Muscle layer of duodenum (tissue), 2 donors: ENCODE data around the gene GIT1.

Experiments used
- H3K27ac ChIP-seq: one replicate; pipeline ENCODE4 v1.7.0; 2013; ENCODE audit warnings: mild to moderate bottlenecking, low read length
- H3K27me3 ChIP-seq: one replicate; pipeline ENCODE4 v1.7.0; 2013; ENCODE audit warnings: low read depth, mild to moderate bottlenecking, control low read depth, low read length
- H3K36me3 ChIP-seq, 2 donors: one replicate each; pipeline ENCODE4 v1.7.0; 2013; ENCODE audit warnings: low read length in 2 of 2, control low read depth in 1 of 2, mild to moderate bottlenecking in 1 of 2; ENCODE audit not compliant: insufficient read depth in 2 of 2, control insufficient read depth in 1 of 2
- H3K4me1 ChIP-seq, 2 donors: one replicate each; pipeline ENCODE4 v1.7.0; 2013; ENCODE audit warnings: low read length in 2 of 2, mild to moderate bottlenecking in 2 of 2, control low read depth in 1 of 2, moderate library complexity in 1 of 2; ENCODE audit not compliant: insufficient read depth in 2 of 2, control insufficient read depth in 1 of 2
- H3K4me3 ChIP-seq, 2 donors: one replicate each; pipeline ENCODE4 v1.7.0; 2013; ENCODE audit warnings: low read length in 2 of 2, low read depth in 1 of 2, mild to moderate bottlenecking in 1 of 2
- H3K9me3 ChIP-seq, 2 donors: one replicate each; pipeline ENCODE4 v1.7.0; 2013; ENCODE audit warnings: low read length in 2 of 2, control low read depth in 1 of 2, mild to moderate bottlenecking in 1 of 2; ENCODE audit not compliant: control insufficient read depth in 1 of 2
- donor health status: healthy.

The GIT1 gene

DNA sequence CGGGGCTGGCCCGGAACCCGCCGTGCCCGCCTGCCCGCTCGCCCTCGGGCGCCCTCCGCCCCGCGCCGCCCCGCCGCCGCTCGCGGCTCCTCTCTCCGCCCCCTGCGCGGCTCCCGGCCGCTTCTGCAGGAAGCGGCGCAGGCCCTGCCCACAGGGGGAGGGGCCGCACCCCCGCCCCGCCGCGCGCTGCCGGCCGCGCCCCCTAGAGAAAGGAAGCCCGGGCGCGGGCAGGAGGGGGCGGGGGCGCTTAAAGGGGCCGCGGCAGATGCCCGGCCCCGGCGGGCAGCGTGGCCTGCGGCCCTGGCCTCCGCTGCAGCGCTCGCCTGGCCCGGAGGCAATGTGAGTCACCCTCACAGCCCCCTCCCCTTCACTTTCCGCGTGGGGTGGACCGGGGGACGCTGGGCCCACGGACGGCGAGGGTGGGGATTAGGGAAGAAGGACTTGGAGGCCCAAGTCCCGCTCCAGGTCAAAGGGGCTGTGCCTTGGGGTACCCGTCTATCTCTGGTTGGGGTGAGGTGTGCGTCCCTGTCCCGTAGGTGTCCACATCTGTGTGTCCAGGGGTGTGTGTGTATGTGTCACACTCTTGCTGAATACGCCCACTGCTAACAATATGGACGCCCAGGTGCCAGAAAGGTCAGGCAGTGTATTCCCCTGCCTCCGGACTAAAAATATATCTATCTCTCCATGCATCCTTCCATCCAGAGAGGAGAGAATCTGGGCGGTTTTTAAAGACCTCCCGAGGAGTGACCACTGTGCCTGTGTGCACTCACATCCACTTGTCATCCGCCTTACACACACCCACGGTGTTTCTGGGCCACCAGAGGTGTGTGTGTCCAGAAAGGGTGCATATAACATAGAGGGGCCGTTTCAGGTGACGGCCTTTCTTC lies at the start of gene GIT1:
GIT1 (minus strand) TSS at position 125 of the 887 bp plus-strand sequence. CDS start 270 bp downstream, outside the sequence.
- Histone ChIP-seq H3K36me3 (no peaks in the 10 kb centered on the region), H3K27me3 (no peaks in the 10 kb centered on the region), H3K4me3 (peak within 1 kb of the TSS; percentile 79 to 89), H3K4me1 (peaks cover 37 to 62% of the 10 kb centered on the region in 2 donors), H3K27ac (peak within 1 kb of the TSS; percentile 56), H3K9me3 (no peaks in the 10 kb centered on the region)

GRCh38 chr17:29633886-29634285 lies 44.4 kb upstream of the GIT1 start:
- peaks cover 0 to 3% of the 10 kb centered on the region in 2 donors for H3K4me1 ChIP-seq
- H3K36me3 ChIP-seq, result peaks cover 30 to 36% of the 10 kb centered on the region in 2 donors
- H3K27me3 ChIP-seq, result no peaks in the 10 kb centered on the region
- H3K9me3 ChIP-seq, result no peaks in the 10 kb centered on the region
- H3K4me3 ChIP-seq, result no peak overlapping the region
- H3K27ac ChIP-seq, result no peak overlapping the region

DNA sequence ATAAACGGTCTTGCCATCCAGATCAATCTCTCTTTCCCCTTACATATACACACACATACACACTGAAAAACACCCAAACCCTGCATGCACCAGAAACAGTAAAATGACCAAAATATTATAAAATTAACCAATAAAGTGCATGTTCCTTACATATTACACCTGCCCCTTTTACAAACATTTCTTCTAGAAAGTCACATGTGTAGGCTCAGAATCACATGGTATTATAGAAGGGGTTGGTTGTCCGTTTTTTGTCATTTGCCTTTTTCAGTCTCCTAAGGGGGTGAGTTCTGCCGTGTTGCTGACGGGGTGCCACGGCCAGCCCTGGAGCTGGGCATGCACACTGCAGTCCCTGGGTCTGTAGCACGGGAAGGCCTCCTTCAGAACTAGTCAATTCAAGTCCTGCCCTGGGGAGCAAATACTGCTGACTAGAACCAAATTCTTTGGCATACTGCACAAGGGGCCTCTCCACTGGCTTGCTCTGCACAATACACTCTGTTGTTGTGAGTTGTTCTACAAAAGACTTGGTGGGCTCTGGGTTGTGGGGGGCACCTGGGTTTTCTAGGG lies 41.3 kb upstream of the GIT1 start:
- H3K4me3 ChIP-seq, result no peak overlapping the region
- H3K27me3 ChIP-seq, result no peaks in the 10 kb centered on the region

DNA sequence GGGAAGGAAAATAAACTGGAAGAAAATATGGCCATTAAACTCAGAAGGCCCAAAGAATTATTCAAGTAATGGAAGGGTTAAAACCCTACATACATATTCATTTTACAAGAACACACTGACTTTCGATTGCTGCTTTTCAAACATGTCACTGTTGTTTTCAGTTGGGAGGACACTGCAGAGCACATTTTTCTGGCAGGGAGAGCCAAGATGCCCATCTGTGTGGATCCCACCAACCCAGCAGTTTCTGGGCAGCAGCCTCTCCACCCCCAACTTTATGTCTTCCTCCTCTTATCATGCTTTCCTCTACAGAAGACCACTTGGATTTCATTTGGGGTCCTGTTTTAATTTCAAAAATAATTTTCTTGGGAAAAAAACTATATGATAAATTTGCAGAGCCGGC lies 40.4 kb upstream of the GIT1 start:
- Histone ChIP-seq H3K27me3 (no peaks in the 10 kb centered on the region), H3K36me3 (peaks cover 21 to 26% of the 10 kb centered on the region in 2 donors), H3K9me3 (no peaks in the 10 kb centered on the region), H3K4me1 (peaks cover 0 to 5% of the 10 kb centered on the region in 2 donors), H3K4me3 (no peak overlapping the region), H3K27ac (no peak overlapping the region)

More for the DNA sequence above, 41.3 kb upstream of the GIT1 start:
- Histone ChIP-seq H3K4me1 (peaks cover 0 to 5% of the 10 kb centered on the region in 2 donors), H3K9me3 (no peaks in the 10 kb centered on the region), H3K27ac (no peak overlapping the region), H3K36me3 (peaks cover 22 to 26% of the 10 kb centered on the region in 2 donors)

DNA sequence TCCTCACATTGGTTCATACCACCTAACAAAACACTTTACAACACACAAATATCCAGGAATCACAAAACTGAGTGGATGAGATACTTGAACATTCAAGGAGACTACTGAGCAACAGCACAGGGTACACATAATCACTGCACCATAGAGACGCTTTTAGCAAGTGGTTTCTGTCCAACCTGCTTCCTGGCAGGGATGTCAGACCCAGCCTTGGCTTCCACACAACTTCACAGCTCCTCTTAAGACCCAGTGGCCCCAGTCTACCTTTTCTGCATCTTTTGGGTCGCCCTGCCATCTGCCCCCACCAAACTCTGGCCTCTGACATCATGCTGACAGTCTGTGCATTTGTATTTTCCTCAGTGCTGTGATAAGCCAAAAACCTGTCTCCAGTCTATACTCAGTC lies 39.2 kb upstream of the GIT1 start:
- H3K4me3 ChIP-seq, result no peak overlapping the region
- H3K36me3 ChIP-seq, result peaks cover 21% of the 10 kb centered on the region in 2 donors
- H3K9me3 ChIP-seq, result no peaks in the 10 kb centered on the region
- H3K27ac ChIP-seq, result no peak overlapping the region
- H3K27me3 ChIP-seq, result no peaks in the 10 kb centered on the region
- H3K4me1 ChIP-seq, result peaks cover 0 to 5% of the 10 kb centered on the region in 2 donors

GRCh38 chr17:29627951-29628350 lies 38.5 kb upstream of the GIT1 start:
- H3K4me3 ChIP-seq, result no peak overlapping the region
- no peaks in the 10 kb centered on the region for H3K27me3 ChIP-seq
- no peaks in the 10 kb centered on the region for H3K9me3 ChIP-seq
- H3K36me3 ChIP-seq, result peaks cover 21% of the 10 kb centered on the region in 2 donors
- H3K27ac ChIP-seq, result no peak overlapping the region
- H3K4me1 ChIP-seq, result peaks cover 0 to 8% of the 10 kb centered on the region in 2 donors

DNA sequence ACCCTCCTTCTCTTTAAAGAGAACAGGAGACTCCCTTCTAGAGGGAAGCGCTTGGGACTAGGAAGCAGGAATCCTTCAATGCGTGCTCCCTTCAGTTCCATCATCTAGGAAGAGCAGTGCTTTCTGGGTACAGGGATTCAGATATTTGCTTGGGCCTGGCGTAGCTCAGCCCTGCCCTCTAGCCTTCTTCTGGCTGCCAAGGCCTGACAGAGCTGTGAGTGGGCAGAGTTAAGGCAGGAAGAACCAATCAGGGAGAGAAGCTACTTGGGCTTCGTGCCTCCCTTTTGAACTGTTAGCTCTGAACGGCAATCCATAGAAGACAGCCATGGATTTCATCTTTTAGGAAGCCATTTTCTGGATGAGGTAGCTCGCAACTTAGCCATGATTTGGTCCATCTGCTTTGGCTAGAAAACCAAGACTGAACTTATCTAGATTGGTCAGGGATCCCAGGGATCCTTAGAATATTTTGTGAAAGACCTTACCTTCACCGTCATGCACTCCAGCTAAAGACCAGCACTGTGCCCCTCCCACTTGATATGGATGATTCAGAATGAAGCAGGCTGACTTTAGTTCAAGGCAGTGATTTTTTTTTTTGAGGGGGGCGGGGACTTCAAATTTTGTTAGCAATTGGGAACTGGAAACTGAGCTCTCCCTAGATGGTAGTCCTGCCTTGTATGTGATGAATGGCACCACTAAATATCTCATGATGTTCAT lies 35.7 kb upstream of the GIT1 start:
- H3K4me3 ChIP-seq, result no peak overlapping the region
- no peak overlapping the region for H3K27ac ChIP-seq
- no peaks in the 10 kb centered on the region for H3K36me3 ChIP-seq
- H3K9me3 ChIP-seq, result no peaks in the 10 kb centered on the region
- H3K4me1 ChIP-seq, result peaks cover 0 to 30% of the 10 kb centered on the region in 2 donors
- no peaks in the 10 kb centered on the region for H3K27me3 ChIP-seq

GRCh38 chr17:29624586-29624985 lies 35.1 kb upstream of the GIT1 start:
- Histone ChIP-seq H3K27me3 (no peaks in the 10 kb centered on the region), H3K4me1 (peaks cover 0 to 35% of the 10 kb centered on the region in 2 donors), H3K36me3 (no peaks in the 10 kb centered on the region), H3K27ac (no peak overlapping the region), H3K4me3 (no peak overlapping the region), H3K9me3 (no peaks in the 10 kb centered on the region)

DNA sequence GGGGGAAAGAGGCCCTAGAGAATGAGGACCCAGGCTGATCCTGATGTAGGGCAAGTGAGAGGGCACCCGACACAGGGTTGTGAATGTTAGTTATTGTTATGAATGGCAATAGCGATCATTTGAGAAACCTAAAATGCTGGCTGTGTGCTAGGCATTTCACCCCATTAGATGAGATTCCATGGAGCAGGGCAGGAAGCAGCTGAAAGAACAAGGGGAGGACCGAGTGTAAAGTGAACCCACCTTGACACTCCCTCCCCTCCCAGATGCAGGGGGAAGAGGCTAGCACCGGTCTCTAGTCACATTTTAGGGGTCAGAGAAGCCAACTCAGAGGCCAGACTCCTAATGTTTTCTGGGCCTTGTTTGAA lies 33.8 kb upstream of the GIT1 start:
- no peaks in the 10 kb centered on the region for H3K9me3 ChIP-seq
- no peak overlapping the region for H3K27ac ChIP-seq
- peak overlapping the region; percentile 57 to 78 for H3K4me3 ChIP-seq
- peaks cover 0 to 43% of the 10 kb centered on the region in 2 donors for H3K4me1 ChIP-seq
- H3K27me3 ChIP-seq, result no peaks in the 10 kb centered on the region
- H3K36me3 ChIP-seq, result no peaks in the 10 kb centered on the region

- H3K4me1 ChIP-seq, result peaks cover 0 to 49% of the 10 kb centered on the region in 2 donors
- no peaks in the 10 kb centered on the region for H3K9me3 ChIP-seq
- no peak within 1 kb of the TSS for H3K27ac ChIP-seq
- H3K36me3 ChIP-seq, result no peaks in the 10 kb centered on the region
- H3K27me3 ChIP-seq, result no peaks in the 10 kb centered on the region
- H3K4me3 ChIP-seq, result peak within 1 kb of the TSS; percentile 57 to 78
These were observed 33.2 kb upstream of the GIT1 start, which contains the start of gene CORO6 for GRCh38 chr17:29622337-29623282. TSS of gene CORO6 (minus strand) at chr17:29622912. CDS start at chr17:29621421, 1,491 bp downstream.
